Effector memory CD8-positive, alpha-beta T cell (primary cell): Measurements from ENCODE around the gene B3GALNT1.
"Not testable (repeated sequence)": the region's sequence is repeated elsewhere in the genome, so short reads cannot be mapped to it uniquely, and the experiment has no call there.

Source experiments
- ATAC-seq: fragments of 150-1000 bp; cut with Tn5 transposase; replicated peaks from 2 replicates; pipeline ENCODE4 v1.10.0; 2021; ENCODE audit warnings: mild to moderate bottlenecking, moderate library complexity
- DNase-seq, 3 experiments: peaks; one replicate each; pipeline ENCODE4 v3.0.0; 2021
- H3K27ac Mint-ChIP-seq, 2 donors: one replicate each; pipeline ENCODE4 v1.8.0; 2022; ENCODE audit warnings: mild to moderate bottlenecking in 2 of 2, mixed read lengths in 2 of 2, moderate library complexity in 2 of 2
- H3K27me3 Mint-ChIP-seq, 2 donors: one replicate each; pipeline ENCODE4 v1.8.0; 2022; ENCODE audit warnings: mixed read lengths in 2 of 2
- H3K36me3 Mint-ChIP-seq: one replicate; pipeline ENCODE4 v1.8.0; 2022; ENCODE audit warnings: mild to moderate bottlenecking, moderate library complexity, mixed read lengths; ENCODE audit not compliant: insufficient read depth
- H3K4me1 Mint-ChIP-seq, 2 donors: one replicate each; pipeline ENCODE4 v1.8.0; 2022; ENCODE audit warnings: low read depth in 2 of 2, mixed read lengths in 2 of 2
- H3K4me3 Mint-ChIP-seq, 2 donors: one replicate each; pipeline ENCODE4 v1.8.0; 2022; ENCODE audit warnings: mild to moderate bottlenecking in 2 of 2, mixed read lengths in 2 of 2, moderate library complexity in 2 of 2
- H3K9me3 Mint-ChIP-seq, 2 donors: one replicate each; pipeline ENCODE4 v1.8.0; 2022; ENCODE audit warnings: mixed read lengths in 2 of 2

Gene B3GALNT1

GRCh38 chr3:161034913-161035550, 70.1 kb downstream of the B3GALNT1 start:
- not testable (repeated sequence) for H3K4me1 Mint-ChIP-seq, H3K4me3 Mint-ChIP-seq, DNase-seq, ATAC-seq, H3K27me3 Mint-ChIP-seq, H3K36me3 Mint-ChIP-seq, H3K27ac Mint-ChIP-seq
- peaks cover 2 to 12% of the 10 kb centered on the region in 2 donors for H3K9me3 Mint-ChIP-seq
